ENCODE results near the gene KSR1.

- TF ChIP-seq CTCF (IDR thresholded peaks at IDR 0.05) (no peak), POLR2A (IDR thresholded peaks at IDR 0.05) (no peak)
Measured at GRCh38 chr17:27624539-27624938, 168.3 kb downstream of the KSR1 start.
